Measurements from ENCODE around the gene SLAIN2.

The SLAIN2 gene

DNA sequence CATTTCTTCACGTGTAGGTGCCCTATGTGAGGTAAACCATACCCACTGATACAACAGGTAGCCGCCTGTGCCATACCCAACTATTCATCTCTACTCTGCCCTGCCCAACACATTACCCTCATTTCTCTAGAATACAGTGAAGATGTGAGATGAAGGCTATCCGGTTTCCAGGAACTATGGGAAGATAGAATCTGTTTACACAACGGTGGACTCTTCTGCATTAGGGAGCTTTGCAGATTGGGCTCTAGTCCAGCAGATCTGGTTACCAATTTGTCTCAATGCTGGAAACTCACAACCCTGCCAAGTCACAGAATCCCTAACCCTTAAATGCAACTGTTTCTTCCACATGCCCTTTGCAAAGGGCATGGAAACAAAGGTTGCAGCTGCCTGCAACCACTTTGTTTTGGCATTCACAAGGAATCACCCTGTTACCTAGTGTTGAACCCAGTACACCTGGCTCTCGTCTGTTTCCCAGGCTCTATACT, 6.4 kb upstream of the SLAIN2 start:
- TF ChIP-seq, protein P1, sequence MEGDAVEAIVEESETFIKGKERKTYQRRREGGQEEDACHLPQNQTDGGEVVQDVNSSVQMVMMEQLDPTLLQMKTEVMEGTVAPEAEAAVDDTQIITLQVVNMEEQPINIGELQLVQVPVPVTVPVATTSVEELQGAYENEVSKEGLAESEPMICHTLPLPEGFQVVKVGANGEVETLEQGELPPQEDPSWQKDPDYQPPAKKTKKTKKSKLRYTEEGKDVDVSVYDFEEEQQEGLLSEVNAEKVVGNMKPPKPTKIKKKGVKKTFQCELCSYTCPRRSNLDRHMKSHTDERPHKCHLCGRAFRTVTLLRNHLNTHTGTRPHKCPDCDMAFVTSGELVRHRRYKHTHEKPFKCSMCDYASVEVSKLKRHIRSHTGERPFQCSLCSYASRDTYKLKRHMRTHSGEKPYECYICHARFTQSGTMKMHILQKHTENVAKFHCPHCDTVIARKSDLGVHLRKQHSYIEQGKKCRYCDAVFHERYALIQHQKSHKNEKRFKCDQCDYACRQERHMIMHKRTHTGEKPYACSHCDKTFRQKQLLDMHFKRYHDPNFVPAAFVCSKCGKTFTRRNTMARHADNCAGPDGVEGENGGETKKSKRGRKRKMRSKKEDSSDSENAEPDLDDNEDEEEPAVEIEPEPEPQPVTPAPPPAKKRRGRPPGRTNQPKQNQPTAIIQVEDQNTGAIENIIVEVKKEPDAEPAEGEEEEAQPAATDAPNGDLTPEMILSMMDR (conservative IDR thresholded peaks at IDR 0.05): no peak
- TF ChIP-seq ZFX (IDR thresholded peaks at IDR 0.05): no peak
- peak overlapping the region; percentile 46; the same call in 1 of the 2 replicates for H3K27ac ChIP-seq

DNA sequence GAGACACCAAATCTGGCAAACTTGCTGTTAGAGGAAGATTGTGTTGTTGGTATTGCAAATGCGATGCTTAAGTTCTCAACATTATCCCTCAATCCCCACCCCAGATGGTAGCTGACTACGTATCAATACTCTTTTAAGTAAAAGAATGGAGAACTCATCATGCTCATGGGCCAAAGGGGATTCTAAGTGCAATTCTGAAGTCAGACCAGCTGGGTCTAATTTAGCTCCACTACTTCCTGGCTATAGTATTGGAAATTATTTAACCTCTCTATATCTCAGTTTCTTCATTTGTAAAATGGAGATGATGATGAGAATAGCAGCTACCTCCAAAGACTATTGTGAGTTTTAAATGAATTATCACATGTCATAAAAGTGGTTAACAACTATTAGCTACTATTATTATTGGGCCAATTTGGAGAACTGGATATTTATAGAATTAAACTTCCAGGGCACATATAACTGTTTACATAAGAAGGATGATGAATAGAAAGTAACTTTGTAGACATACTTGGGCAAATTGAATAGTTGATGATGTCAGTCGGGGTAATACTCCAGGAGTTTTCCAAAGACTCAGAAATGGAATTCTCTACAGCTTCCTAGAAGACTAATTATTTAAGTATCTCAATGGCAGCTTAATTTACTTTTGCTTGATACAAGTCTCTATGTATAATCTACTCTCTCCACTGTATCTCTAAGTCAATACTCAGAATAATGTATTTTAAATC, 5.0 kb upstream of the SLAIN2 start:
- TF ChIP-seq ZFX (IDR thresholded peaks at IDR 0.05): no peak
- TF ChIP-seq, protein P1 (conservative IDR thresholded peaks at IDR 0.05): no peak
- peak overlapping the region; percentile 46 for H3K27ac ChIP-seq

DNA sequence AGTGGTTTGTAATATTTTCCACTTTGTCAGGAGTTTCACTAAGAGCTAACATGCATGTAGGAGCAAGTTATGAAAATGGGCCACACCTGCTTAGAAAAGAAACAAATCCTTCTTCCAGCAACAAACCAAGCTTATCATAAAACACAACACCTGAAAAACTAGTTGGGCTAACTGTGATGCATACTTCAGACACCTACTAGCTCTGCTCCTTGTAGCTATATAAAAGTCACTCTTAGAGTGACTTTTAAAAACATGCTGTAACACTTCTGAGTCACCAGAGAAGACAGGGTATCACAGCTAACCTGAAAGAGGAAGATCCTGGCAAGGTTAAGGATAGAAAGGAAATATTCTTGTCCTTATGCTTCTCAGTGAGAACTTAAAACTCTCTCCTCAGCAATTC, 3.6 kb upstream of the SLAIN2 start:
- TF ChIP-seq, protein P1 (conservative IDR thresholded peaks at IDR 0.05): no peak
- no peak for TF ChIP-seq ZFX (IDR thresholded peaks at IDR 0.05)
- no peak overlapping the region for H3K27ac ChIP-seq

DNA sequence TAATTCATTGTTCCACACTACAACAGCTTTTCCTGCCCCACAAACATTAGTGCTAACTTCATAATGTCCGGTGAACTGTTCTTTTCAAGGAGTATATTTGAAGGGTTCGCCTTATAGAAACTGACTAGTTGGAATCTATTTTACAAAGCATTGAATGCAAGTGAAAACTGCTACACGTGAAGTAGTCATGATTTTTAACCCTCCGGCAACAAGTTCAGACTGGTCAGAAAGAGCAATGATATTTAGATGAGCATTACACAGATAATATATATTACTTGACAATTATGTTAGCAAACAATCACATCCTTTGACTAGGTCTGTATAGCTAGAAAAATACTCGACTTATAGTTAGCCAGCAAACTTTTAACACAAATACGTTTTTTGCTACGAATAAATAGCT, 1.7 kb upstream of the SLAIN2 start:
- no peak for TF ChIP-seq ZFX (IDR thresholded peaks at IDR 0.05)
- TF ChIP-seq, protein P1 (conservative IDR thresholded peaks at IDR 0.05): no peak
- no peak overlapping the region; the same call in 1 of the 2 replicates for H3K27ac ChIP-seq

DNA sequence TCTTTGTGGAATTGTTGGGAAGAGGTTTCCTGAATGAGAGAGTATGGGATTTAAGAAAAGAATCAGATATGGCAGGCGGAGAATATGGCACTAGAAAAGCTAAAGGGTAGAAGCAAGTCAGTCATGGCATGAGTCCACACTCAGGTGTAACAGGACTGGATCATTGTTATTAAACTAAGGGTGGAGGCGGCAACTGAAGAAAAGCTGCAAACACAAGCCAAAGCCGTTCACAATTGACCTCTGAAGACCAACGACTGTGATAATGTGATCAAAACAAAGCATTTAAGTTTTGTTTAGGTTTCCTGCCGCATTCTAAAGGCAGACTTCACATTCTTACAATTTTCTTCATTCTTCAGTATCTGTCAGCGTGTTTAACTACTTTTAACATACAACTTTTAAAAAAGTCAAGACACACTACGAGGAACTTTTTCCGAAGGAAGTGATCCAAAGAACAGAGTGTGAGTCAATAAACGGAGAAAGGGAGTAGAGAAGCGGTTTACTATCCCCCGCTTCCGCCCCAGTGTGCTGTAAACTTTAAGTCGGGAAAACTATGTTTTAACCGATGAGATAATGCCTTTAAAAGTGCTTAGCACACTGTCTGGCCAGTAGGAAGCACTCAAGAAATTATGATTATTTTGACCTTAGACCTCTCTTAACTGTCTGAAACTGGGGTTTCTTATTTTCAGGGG, 909 bp upstream of the SLAIN2 start:
- peak overlapping the region; percentile 93 for H3K27ac ChIP-seq
- no peak for TF ChIP-seq ZFX (IDR thresholded peaks at IDR 0.05)
- TF ChIP-seq, protein P1 (conservative IDR thresholded peaks at IDR 0.05): no peak

DNA sequence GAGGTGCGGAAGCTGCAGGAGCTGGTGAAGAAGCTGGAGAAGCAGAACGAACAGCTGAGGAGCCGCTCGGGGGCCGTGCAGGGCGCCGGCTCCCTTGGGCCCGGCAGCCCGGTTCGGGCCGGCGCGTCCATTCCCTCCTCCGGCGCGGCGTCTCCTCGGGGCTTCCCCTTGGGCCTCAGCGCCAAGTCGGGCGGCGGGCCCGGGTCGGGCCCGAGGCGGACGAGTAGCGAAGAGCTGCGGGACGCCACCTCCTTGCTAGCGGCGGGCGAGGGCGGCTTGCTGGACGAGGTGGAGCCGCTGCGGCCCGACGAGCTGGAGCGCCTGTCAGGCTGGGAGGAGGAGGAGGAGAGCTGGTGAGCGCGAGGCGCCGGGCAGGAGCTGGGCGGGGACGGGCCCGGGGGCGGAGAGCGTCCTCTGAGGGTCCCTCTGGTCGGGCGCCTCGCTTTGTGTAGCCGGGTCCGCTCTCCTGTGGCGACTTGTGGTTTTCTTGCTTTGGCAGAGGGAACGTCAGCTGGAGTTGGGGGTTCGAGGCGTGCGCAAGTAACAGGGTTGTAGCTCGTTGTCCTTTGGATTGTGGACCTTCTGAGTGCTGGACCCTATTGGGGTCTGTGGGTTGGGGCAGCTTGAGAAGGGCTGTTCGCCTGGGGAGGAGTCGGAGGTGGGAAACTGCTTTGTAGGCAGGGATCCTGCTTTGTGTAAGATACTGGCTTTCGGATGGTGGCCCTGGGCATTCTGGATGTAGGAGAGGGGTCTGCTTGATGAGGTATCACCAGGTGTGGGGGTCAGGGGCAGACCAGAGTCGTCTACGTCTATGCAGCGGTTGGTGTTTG, 662 bp downstream of the SLAIN2 start:
- TF ChIP-seq ZFX (IDR thresholded peaks at IDR 0.05): peak; percentile 89
- TF ChIP-seq, protein P1 (conservative IDR thresholded peaks at IDR 0.05): no peak

DNA sequence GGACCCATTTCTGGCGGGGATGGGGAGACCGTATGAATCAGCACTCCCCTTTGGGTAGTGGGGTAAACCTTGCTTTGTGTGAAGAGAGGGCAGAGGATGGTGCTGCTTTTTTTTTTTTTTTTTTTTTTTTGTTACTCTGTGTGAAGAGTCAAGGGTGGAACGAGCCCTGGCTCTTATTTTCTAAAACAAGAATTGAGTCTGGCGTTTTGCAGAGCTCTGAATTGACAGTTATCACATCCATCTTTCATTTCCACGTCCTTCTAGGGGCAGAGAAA, 1.2 kb downstream of the SLAIN2 start:
- H3K27ac ChIP-seq: peak overlapping the region; percentile 93
- TF ChIP-seq ZFX (IDR thresholded peaks at IDR 0.05): no peak
- TF ChIP-seq, protein P1 (conservative IDR thresholded peaks at IDR 0.05): no peak

More for the DNA sequence above, 662 bp downstream of the SLAIN2 start:
- H3K27ac ChIP-seq: peak overlapping the region; percentile 93
